ENCODE measurements around the gene TALDO1. TPM values are rescaled to one million over a fixed set of nuclear protein-coding genes. Genes with fewer than 3 reads are reported as not detected.

The TALDO1 gene
- polyA plus RNA-seq, 3 donors from 2014 or later: 163 to 189 (median 180) TPM

GRCh38 chr11:786235-787083 is 39.2 kb downstream of the TALDO1 start:
- Mint-ChIP-seq H3K27ac (peak overlapping the region in 1 of 6 donors; percentile 46), H3K36me3 (peaks cover 0 to 3% (median 0%) of the 10 kb centered on the region in 3 donors), H3K9me3 (no peaks in the 10 kb centered on the region), H3K4me3 (no peak overlapping the region), H3K4me1 (peaks cover 0 to 4% of the 10 kb centered on the region in 2 donors), H3K27me3 (ENCODE audit: low read depth in 3 of 3) (peaks cover 0 to 5% (median 3%) of the 10 kb centered on the region in 3 donors)
- no peak for DNase-seq

GRCh38 chr11:787084-787675 is 39.9 kb downstream of the TALDO1 start:
- DNase-seq: no peak
- Mint-ChIP-seq H3K4me3 (no peak overlapping the region), H3K27ac (no peak overlapping the region), H3K9me3 (no peaks in the 10 kb centered on the region), H3K4me1 (peaks cover 0 to 4% of the 10 kb centered on the region in 2 donors), H3K36me3 (peaks cover 0 to 3% (median 0%) of the 10 kb centered on the region in 3 donors), H3K27me3 (ENCODE audit: low read depth in 3 of 3) (peaks cover 0 to 5% (median 3%) of the 10 kb centered on the region in 3 donors)

- H3K4me3 Mint-ChIP-seq: no peak overlapping the region
- no peaks in the 10 kb centered on the region for H3K9me3 Mint-ChIP-seq
- H3K4me1 Mint-ChIP-seq: peaks cover 0 to 4% of the 10 kb centered on the region in 2 donors
- H3K36me3 Mint-ChIP-seq: peaks cover 0 to 3% (median 0%) of the 10 kb centered on the region in 3 donors
- peaks cover 0 to 5% (median 3%) of the 10 kb centered on the region in 3 donors for H3K27me3 Mint-ChIP-seq (ENCODE audit: low read depth in 3 of 3)
- no peak for DNase-seq
- H3K27ac Mint-ChIP-seq: no peak overlapping the region
These were observed 40.9 kb downstream of the TALDO1 start for GRCh38 chr11:788009-788640.

- peaks cover 0 to 3% (median 0%) of the 10 kb centered on the region in 3 donors for H3K36me3 Mint-ChIP-seq
- no peak overlapping the region for H3K4me3 Mint-ChIP-seq
- peaks cover 0 to 4% of the 10 kb centered on the region in 2 donors for H3K4me1 Mint-ChIP-seq
- no peak overlapping the region for H3K27ac Mint-ChIP-seq
- H3K9me3 Mint-ChIP-seq: no peaks in the 10 kb centered on the region
- no peak for DNase-seq
- H3K27me3 Mint-ChIP-seq (ENCODE audit: low read depth in 3 of 3): peaks cover 0 to 5% (median 3%) of the 10 kb centered on the region in 3 donors
These were observed 42.0 kb downstream of the TALDO1 start for GRCh38 chr11:788953-789940.

GRCh38 chr11:789943-790342 is 42.7 kb downstream of the TALDO1 start, which contains the start of gene CEND1:
Gene CEND1, minus strand, starts transcription at chr11:790090. Its CDS starts 1,514 bp downstream, at chr11:788576.
- Mint-ChIP-seq H3K27me3 (ENCODE audit: low read depth in 3 of 3) (peaks cover 0 to 5% (median 2%) of the 10 kb centered on the region in 3 donors), H3K9me3 (no peaks in the 10 kb centered on the region), H3K27ac (no peak within 1 kb of the TSS), H3K4me3 (no peak within 1 kb of the TSS), H3K36me3 (peaks cover 0 to 3% (median 0%) of the 10 kb centered on the region in 3 donors), H3K4me1 (peaks cover 0 to 4% of the 10 kb centered on the region in 2 donors)
- no peak for DNase-seq

- no peaks in the 10 kb centered on the region for H3K9me3 Mint-ChIP-seq
- peaks cover 2 to 3% of the 10 kb centered on the region in 2 donors for H3K4me1 Mint-ChIP-seq
- DNase-seq: no peak
- peaks cover 0 to 3% (median 0%) of the 10 kb centered on the region in 3 donors for H3K36me3 Mint-ChIP-seq
- no peak overlapping the region for H3K4me3 Mint-ChIP-seq
- H3K27ac Mint-ChIP-seq: peak overlapping the region in 2 of 6 donors; percentile 49 to 65
- H3K27me3 Mint-ChIP-seq (ENCODE audit: low read depth in 3 of 3): peaks cover 0 to 5% (median 2%) of the 10 kb centered on the region in 3 donors
These were observed 43.7 kb downstream of the TALDO1 start for GRCh38 chr11:790721-791564.

- peaks cover 10 to 12% of the 10 kb centered on the region in 2 donors for H3K4me1 Mint-ChIP-seq
- no peak for DNase-seq
- H3K36me3 Mint-ChIP-seq: peaks cover 0 to 3% (median 0%) of the 10 kb centered on the region in 3 donors
- no peak overlapping the region for H3K4me3 Mint-ChIP-seq
- no peaks in the 10 kb centered on the region for H3K9me3 Mint-ChIP-seq
- peaks cover 0 to 6% (median 2%) of the 10 kb centered on the region in 3 donors for H3K27me3 Mint-ChIP-seq (ENCODE audit: low read depth in 3 of 3)
- H3K27ac Mint-ChIP-seq: no peak overlapping the region
These were observed 44.6 kb downstream of the TALDO1 start for GRCh38 chr11:791658-792534.

- peaks cover 0 to 3% (median 0%) of the 10 kb centered on the region in 3 donors for H3K36me3 Mint-ChIP-seq
- H3K4me3 Mint-ChIP-seq: no peak overlapping the region
- H3K9me3 Mint-ChIP-seq: no peaks in the 10 kb centered on the region
- H3K27ac Mint-ChIP-seq: no peak overlapping the region
- peaks cover 10 to 16% of the 10 kb centered on the region in 2 donors for H3K4me1 Mint-ChIP-seq
- peaks cover 2 to 10% (median 3%) of the 10 kb centered on the region in 3 donors for H3K27me3 Mint-ChIP-seq (ENCODE audit: low read depth in 3 of 3)
- DNase-seq: no peak
These were observed 45.2 kb downstream of the TALDO1 start for GRCh38 chr11:792535-792821.

- H3K27me3 Mint-ChIP-seq (ENCODE audit: low read depth in 3 of 3): peaks cover 2 to 8% (median 3%) of the 10 kb centered on the region in 3 donors
- peaks cover 0 to 3% (median 0%) of the 10 kb centered on the region in 3 donors for H3K36me3 Mint-ChIP-seq
- H3K4me3 Mint-ChIP-seq: no peak overlapping the region
- no peak overlapping the region for H3K27ac Mint-ChIP-seq
- H3K9me3 Mint-ChIP-seq: no peaks in the 10 kb centered on the region
- H3K4me1 Mint-ChIP-seq: peaks cover 10 to 16% of the 10 kb centered on the region in 2 donors
- DNase-seq: no peak
These were observed 45.6 kb downstream of the TALDO1 start for GRCh38 chr11:792873-793272.

- DNase-seq: no peak
- peaks cover 2 to 6% (median 3%) of the 10 kb centered on the region in 3 donors for H3K27me3 Mint-ChIP-seq (ENCODE audit: low read depth in 3 of 3)
- peak overlapping the region in 2 of 5 donors; percentile 14 to 27 for H3K4me3 Mint-ChIP-seq
- H3K27ac Mint-ChIP-seq: peak overlapping the region in 1 of 6 donors; percentile 34
- no peaks in the 10 kb centered on the region for H3K9me3 Mint-ChIP-seq
- peaks cover 0 to 3% (median 0%) of the 10 kb centered on the region in 3 donors for H3K36me3 Mint-ChIP-seq
- H3K4me1 Mint-ChIP-seq: peaks cover 10 to 16% of the 10 kb centered on the region in 2 donors
These were observed 46.3 kb downstream of the TALDO1 start for GRCh38 chr11:793556-793955.

- Mint-ChIP-seq H3K4me3 (peak overlapping the region in 2 of 5 donors; percentile 18 to 38), H3K4me1 (peaks cover 10 to 16% of the 10 kb centered on the region in 2 donors), H3K36me3 (peaks cover 0 to 3% (median 0%) of the 10 kb centered on the region in 3 donors), H3K27me3 (ENCODE audit: low read depth in 3 of 3) (peaks cover 0 to 6% (median 3%) of the 10 kb centered on the region in 3 donors), H3K9me3 (no peaks in the 10 kb centered on the region), H3K27ac (peak overlapping the region in 1 of 6 donors; percentile 34)
- no peak for DNase-seq
These were observed 46.9 kb downstream of the TALDO1 start for GRCh38 chr11:794013-794765.

Data from immature natural killer cell (primary cell).